GM12892 (cell line): ENCODE measurements around the gene NUDT1.

ENCODE experiments used
- POLR2A ChIP-seq: IDR thresholded peaks from 2 replicates; pipeline ENCODE4 v1.6.1; 2011; ENCODE audit warnings: low read depth, low read length, control low read depth
- POLR2AphosphoS5 ChIP-seq: IDR thresholded peaks from 2 replicates; pipeline ENCODE4 v1.6.1; 2011; ENCODE audit warnings: low read depth, low read length, control low read depth

DNA sequence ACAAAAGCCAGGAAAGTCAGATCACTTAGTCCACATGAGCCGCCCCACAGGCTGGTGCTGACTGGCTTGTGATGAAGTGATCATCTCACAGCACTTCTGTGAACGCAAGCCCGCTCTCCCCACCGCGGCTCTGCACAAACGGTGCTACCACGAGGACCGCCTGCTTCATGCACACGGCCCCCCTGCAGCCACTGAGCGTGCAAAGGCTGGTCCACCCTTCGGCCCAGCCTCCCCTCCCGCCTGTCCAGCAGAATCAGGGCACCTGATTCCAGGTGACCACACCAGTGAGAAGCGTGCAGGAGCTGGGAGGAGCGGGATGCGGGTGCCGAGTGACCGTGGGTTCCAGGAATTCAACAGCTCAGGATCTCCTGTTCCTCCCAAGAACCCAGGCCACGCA, 41.4 kb upstream of the NUDT1 start:
- TF ChIP-seq POLR2AphosphoS5 (no peak), POLR2A (no peak)
